ENCODE data around the gene ZNF609. TPM values are rescaled to one million over a fixed set of nuclear protein-coding genes. Genes with fewer than 3 reads are reported as not detected.

The ZNF609 gene
- total RNA-seq, 5 donors from 2014 or later (not counting 1 experiment from before 2014, with no cell fraction given) = 52.7 to 81.8 (median 59.3) TPM

DNA sequence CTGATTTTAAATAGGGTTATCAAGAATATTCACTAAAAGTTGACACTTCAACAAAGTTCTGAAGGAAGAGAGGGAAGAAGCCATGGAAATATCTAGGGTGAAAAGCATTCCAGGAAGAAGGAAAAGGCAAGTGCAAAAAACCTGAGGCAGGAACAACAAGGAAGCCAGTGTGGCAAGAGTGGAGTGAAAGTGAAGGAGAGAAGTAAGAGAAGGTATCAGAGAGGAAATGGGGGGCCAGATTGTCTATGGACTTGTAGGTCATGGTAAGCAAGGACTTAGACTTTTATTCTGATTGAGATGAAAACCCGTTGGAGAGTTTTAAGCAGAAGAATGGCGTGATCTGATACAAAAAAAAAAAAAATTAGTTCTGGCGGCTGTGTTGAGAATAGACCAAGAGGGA, 18.5 kb upstream of the ZNF609 start:
- ATAC-seq (replicated peaks in 1 of 4) = no peak
- H3K27ac ChIP-seq (ENCODE audit: low read length) = no peak overlapping the region
- H3K4me1 ChIP-seq (ENCODE audit: control insufficient read depth in 1 of 2, extremely low read depth in 1 of 2, insufficient read depth in 2 of 2, low read length in 2 of 2) = peaks cover 16 to 33% of the 10 kb centered on the region in 2 experiments
- peaks cover 16% of the 10 kb centered on the region for H3K36me3 Mint-ChIP-seq
- H3K4me3 Mint-ChIP-seq = no peak overlapping the region
- CTCF ChIA-PET = no interaction called here
- peak overlapping the region; percentile 38 to 44 for H3K27ac Mint-ChIP-seq
- no peak for DNase-seq
- peaks cover 47 to 64% (median 60%) of the 10 kb centered on the region in 3 donors for H3K4me1 Mint-ChIP-seq
- no peak overlapping the region for H3K4me3 ChIP-seq (ENCODE audit: control insufficient read depth in 1 of 2, extremely low read depth in 1 of 2, low read length in 1 of 2)
- POLR2A ChIA-PET = no interaction called here
- H3K27me3 ChIP-seq (replicated peaks in 1 of 2; ENCODE audit: control insufficient read depth in 2 of 2, extremely low read depth in 1 of 2, insufficient read depth in 2 of 2, low read length in 1 of 2) = no peaks in the 10 kb centered on the region
- no peaks in the 10 kb centered on the region for H3K9me3 ChIP-seq
- H3K36me3 ChIP-seq (ENCODE audit: control insufficient read depth in 2 of 2, extremely low read depth in 1 of 2, insufficient read depth in 1 of 2, low read length in 1 of 2) = peaks cover 0 to 7% of the 10 kb centered on the region in 2 donors
- no peaks in the 10 kb centered on the region for H3K9me3 Mint-ChIP-seq
- 86% methylated on average over 3 of the region's 3 CpGs for WGBS (ENCODE audit: insufficient coverage)
- H3K27me3 Mint-ChIP-seq = no peaks in the 10 kb centered on the region

GRCh38 chr15:64443016-64443415, 17.4 kb upstream of the ZNF609 start:
- no peaks in the 10 kb centered on the region for H3K9me3 ChIP-seq
- H3K4me3 Mint-ChIP-seq = peak overlapping the region in 1 of 3 donors; percentile 20
- CTCF ChIA-PET = no interaction called here
- H3K9me3 Mint-ChIP-seq = no peaks in the 10 kb centered on the region
- no peak for ATAC-seq (replicated peaks in 1 of 4)
- peaks cover 20% of the 10 kb centered on the region for H3K36me3 Mint-ChIP-seq
- H3K36me3 ChIP-seq (ENCODE audit: control insufficient read depth in 2 of 2, extremely low read depth in 1 of 2, insufficient read depth in 1 of 2, low read length in 1 of 2) = peaks cover 0 to 11% of the 10 kb centered on the region in 2 donors
- H3K4me3 ChIP-seq (ENCODE audit: control insufficient read depth in 1 of 2, extremely low read depth in 1 of 2, low read length in 1 of 2) = no peak overlapping the region
- POLR2A ChIA-PET = interaction anchor here in 1 of 2 donors (0.5 kb wide), 1 partner anchor 24 kb away, joined by 3 read pairs; no protein-coding TSS in a partner anchor
- DNase-seq = no peak
- H3K27me3 ChIP-seq (replicated peaks in 1 of 2; ENCODE audit: control insufficient read depth in 2 of 2, extremely low read depth in 1 of 2, insufficient read depth in 2 of 2, low read length in 1 of 2) = no peaks in the 10 kb centered on the region
- no peak overlapping the region for H3K27ac ChIP-seq (ENCODE audit: low read length)
- H3K4me1 Mint-ChIP-seq = peaks cover 46 to 62% (median 59%) of the 10 kb centered on the region in 3 donors
- 100% methylated on average over 1 of the region's 2 CpGs for WGBS (ENCODE audit: insufficient coverage)
- H3K27me3 Mint-ChIP-seq = no peaks in the 10 kb centered on the region
- peaks cover 13 to 27% of the 10 kb centered on the region in 2 experiments for H3K4me1 ChIP-seq (ENCODE audit: control insufficient read depth in 1 of 2, extremely low read depth in 1 of 2, insufficient read depth in 2 of 2, low read length in 2 of 2)
- peak overlapping the region; percentile 90 to 92 for H3K27ac Mint-ChIP-seq

DNA sequence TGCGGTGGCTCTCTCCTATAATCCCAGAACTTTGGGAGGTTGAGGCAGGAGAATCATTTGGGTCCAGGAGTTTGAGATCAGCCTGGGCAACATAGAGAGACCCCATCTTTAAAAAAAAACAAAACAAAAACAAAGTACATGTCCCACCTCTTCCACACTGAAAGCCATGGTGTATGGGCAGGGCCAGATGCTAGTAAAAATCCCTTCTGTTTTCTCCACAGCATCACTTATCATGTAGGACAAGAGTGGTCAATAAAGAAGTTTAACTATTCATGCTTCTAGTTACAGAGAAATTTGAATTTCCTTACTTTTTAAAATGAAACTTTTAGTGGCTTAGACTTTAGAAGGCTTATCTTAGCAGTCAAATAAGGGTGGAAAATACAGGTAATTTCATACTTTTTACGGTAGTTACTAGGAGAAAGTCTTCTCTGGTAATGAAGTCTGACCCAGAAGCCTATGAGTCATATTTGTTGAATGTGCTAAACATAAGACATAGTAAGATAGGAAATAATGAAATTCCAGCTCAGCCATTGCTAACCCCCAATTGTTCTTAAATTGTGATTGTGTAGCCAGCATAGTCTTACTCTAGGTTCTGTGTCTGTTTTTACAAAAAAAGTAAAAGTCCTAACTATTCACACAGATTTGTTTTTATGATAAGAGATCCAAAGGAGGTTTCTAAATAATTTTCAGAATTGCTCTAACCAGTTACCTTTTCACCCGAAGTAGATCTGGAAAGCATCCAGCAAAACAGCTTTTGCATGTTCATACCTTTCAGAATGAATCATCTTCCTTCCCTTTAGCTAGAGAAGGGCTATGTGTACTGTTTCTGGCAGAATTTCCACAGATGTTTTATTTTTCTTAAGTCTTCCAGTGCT, 16.4 kb upstream of the ZNF609 start:
- H3K4me3 Mint-ChIP-seq = peak overlapping the region; percentile 2 to 69 (median 41)
- peak in 1 of 35 experiments; percentile 32 for DNase-seq
- H3K9me3 Mint-ChIP-seq = no peaks in the 10 kb centered on the region
- no peak overlapping the region for H3K4me3 ChIP-seq (ENCODE audit: control insufficient read depth in 1 of 2, extremely low read depth in 1 of 2, low read length in 1 of 2)
- H3K9me3 ChIP-seq = no peaks in the 10 kb centered on the region
- 20% methylated on average over 1 of the region's 3 CpGs for WGBS (ENCODE audit: insufficient coverage)
- peaks cover 13 to 25% of the 10 kb centered on the region in 2 experiments for H3K4me1 ChIP-seq (ENCODE audit: control insufficient read depth in 1 of 2, extremely low read depth in 1 of 2, insufficient read depth in 2 of 2, low read length in 2 of 2)
- H3K27me3 Mint-ChIP-seq = no peaks in the 10 kb centered on the region
- H3K36me3 ChIP-seq (ENCODE audit: control insufficient read depth in 2 of 2, extremely low read depth in 1 of 2, insufficient read depth in 1 of 2, low read length in 1 of 2) = peaks cover 0 to 11% of the 10 kb centered on the region in 2 donors
- H3K4me1 Mint-ChIP-seq = peaks cover 45 to 59% (median 58%) of the 10 kb centered on the region in 3 donors
- H3K27ac ChIP-seq (ENCODE audit: low read length) = peak overlapping the region; percentile 30
- peak overlapping the region; percentile 90 to 92 for H3K27ac Mint-ChIP-seq
- H3K27me3 ChIP-seq (replicated peaks in 1 of 2; ENCODE audit: control insufficient read depth in 2 of 2, extremely low read depth in 1 of 2, insufficient read depth in 2 of 2, low read length in 1 of 2) = no peaks in the 10 kb centered on the region
- ATAC-seq (replicated peaks in 1 of 4) = peak; percentile 35 to 92 (median 88)
- peaks cover 21% of the 10 kb centered on the region for H3K36me3 Mint-ChIP-seq
- ChIA-PET CTCF (interaction anchor here in 1 of 2 donors (0.8 kb wide), 1 partner anchor 209 kb away, joined by 3 read pairs; no protein-coding TSS in a partner anchor), POLR2A (no interaction called here)

- ChIA-PET POLR2A (interaction anchor here (0.7 to 0.8 kb wide), 3 partner anchors 10 to 76 kb away, joined by 3 to 16 read pairs (median 8); no protein-coding TSS in a partner anchor), CTCF (interaction anchor here (0.6 kb wide), 2 partner anchors 37 to 185 kb away, joined by 5 to 6 read pairs; no protein-coding TSS in a partner anchor)
- Histone ChIP-seq H3K36me3 (ENCODE audit: control insufficient read depth in 2 of 2, extremely low read depth in 1 of 2, insufficient read depth in 1 of 2, low read length in 1 of 2) (peaks cover 0 to 11% of the 10 kb centered on the region in 2 donors), H3K27ac (ENCODE audit: low read length) (no peak overlapping the region), H3K4me1 (ENCODE audit: control insufficient read depth in 1 of 2, extremely low read depth in 1 of 2, insufficient read depth in 2 of 2, low read length in 2 of 2) (peaks cover 14 to 23% of the 10 kb centered on the region in 2 experiments), H3K4me3 (ENCODE audit: control insufficient read depth in 1 of 2, extremely low read depth in 1 of 2, low read length in 1 of 2) (no peak overlapping the region), H3K27me3 (replicated peaks in 1 of 2; ENCODE audit: control insufficient read depth in 2 of 2, extremely low read depth in 1 of 2, insufficient read depth in 2 of 2, low read length in 1 of 2) (no peaks in the 10 kb centered on the region), H3K9me3 (no peaks in the 10 kb centered on the region)
- Mint-ChIP-seq H3K27me3 (no peaks in the 10 kb centered on the region), H3K27ac (peak overlapping the region; percentile 90 to 92), H3K36me3 (peaks cover 23% of the 10 kb centered on the region), H3K9me3 (no peaks in the 10 kb centered on the region), H3K4me1 (peaks cover 45 to 59% (median 57%) of the 10 kb centered on the region in 3 donors), H3K4me3 (peak overlapping the region in 1 of 3 donors; percentile 2)
- DNase-seq = no peak
- ATAC-seq (replicated peaks in 1 of 4) = no peak
These were observed 15.5 kb upstream of the ZNF609 start for GRCh38 chr15:64444836-64445235.

- H3K27ac Mint-ChIP-seq = peak overlapping the region; percentile 83 to 94
- Histone ChIP-seq H3K4me1 (ENCODE audit: control insufficient read depth in 1 of 2, extremely low read depth in 1 of 2, insufficient read depth in 2 of 2, low read length in 2 of 2) (peaks cover 18 to 25% of the 10 kb centered on the region in 2 experiments), H3K27ac (ENCODE audit: low read length) (peak overlapping the region; percentile 21), H3K36me3 (ENCODE audit: control insufficient read depth in 2 of 2, extremely low read depth in 1 of 2, insufficient read depth in 1 of 2, low read length in 1 of 2) (peaks cover 0 to 13% of the 10 kb centered on the region in 2 donors), H3K27me3 (replicated peaks in 1 of 2; ENCODE audit: control insufficient read depth in 2 of 2, extremely low read depth in 1 of 2, insufficient read depth in 2 of 2, low read length in 1 of 2) (no peaks in the 10 kb centered on the region), H3K9me3 (no peaks in the 10 kb centered on the region), H3K4me3 (ENCODE audit: control insufficient read depth in 1 of 2, extremely low read depth in 1 of 2, low read length in 1 of 2) (no peak overlapping the region)
- ChIA-PET POLR2A (no interaction called here), CTCF (interaction anchor here in 1 of 2 donors (0.7 kb wide), 1 partner anchor 87 kb away, joined by 5 read pairs; no protein-coding TSS in a partner anchor)
- DNase-seq = no peak
- no peaks in the 10 kb centered on the region for H3K27me3 Mint-ChIP-seq
- H3K36me3 Mint-ChIP-seq = peaks cover 16% of the 10 kb centered on the region
- peaks cover 52 to 55% (median 53%) of the 10 kb centered on the region in 3 donors for H3K4me1 Mint-ChIP-seq
- H3K4me3 Mint-ChIP-seq = peak overlapping the region in 1 of 3 donors; percentile 51
- ATAC-seq (replicated peaks in 1 of 4) = peak in 3 of 4 experiments; percentile 25 to 67 (median 26)
- no CpG with 5 or more reads among the region's 6 CpGs for WGBS (ENCODE audit: insufficient coverage)
- no peaks in the 10 kb centered on the region for H3K9me3 Mint-ChIP-seq
These were observed 12.7 kb upstream of the ZNF609 start for GRCh38 chr15:64447536-64448315.
